ENCODE results near the gene PTPRN2.

DNA sequence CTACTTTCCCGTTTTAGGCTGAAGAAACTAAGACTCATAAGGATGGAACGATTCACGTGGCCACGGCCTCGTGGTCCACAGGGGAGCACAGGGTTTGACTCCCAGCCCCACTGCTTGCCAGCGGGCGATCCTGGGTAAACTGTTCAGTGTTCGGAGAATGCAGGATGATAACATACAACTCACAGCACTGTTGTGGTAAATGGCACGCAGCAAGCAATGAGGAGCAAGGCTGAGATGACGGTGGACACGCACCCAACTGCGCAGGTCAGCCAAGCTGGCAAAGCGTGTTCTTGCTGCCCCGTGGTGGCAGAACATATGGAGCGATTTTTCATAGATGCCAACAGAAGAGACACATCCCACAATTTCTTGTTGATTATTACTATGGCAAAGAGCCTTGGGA, 978.1 kb downstream of the PTPRN2 start:
- no peak for TF ChIP-seq TEAD4 (IDR thresholded peaks at IDR 0.05; ENCODE audit: borderline replicate concordance, insufficient read depth)
- TF ChIP-seq, protein P1, sequence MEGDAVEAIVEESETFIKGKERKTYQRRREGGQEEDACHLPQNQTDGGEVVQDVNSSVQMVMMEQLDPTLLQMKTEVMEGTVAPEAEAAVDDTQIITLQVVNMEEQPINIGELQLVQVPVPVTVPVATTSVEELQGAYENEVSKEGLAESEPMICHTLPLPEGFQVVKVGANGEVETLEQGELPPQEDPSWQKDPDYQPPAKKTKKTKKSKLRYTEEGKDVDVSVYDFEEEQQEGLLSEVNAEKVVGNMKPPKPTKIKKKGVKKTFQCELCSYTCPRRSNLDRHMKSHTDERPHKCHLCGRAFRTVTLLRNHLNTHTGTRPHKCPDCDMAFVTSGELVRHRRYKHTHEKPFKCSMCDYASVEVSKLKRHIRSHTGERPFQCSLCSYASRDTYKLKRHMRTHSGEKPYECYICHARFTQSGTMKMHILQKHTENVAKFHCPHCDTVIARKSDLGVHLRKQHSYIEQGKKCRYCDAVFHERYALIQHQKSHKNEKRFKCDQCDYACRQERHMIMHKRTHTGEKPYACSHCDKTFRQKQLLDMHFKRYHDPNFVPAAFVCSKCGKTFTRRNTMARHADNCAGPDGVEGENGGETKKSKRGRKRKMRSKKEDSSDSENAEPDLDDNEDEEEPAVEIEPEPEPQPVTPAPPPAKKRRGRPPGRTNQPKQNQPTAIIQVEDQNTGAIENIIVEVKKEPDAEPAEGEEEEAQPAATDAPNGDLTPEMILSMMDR (IDR thresholded peaks at IDR 0.05) = no peak
- TF ChIP-seq RAD21 (IDR thresholded peaks at IDR 0.05; ENCODE audit: low read length) = no peak
- TF ChIP-seq CHD2 (IDR thresholded peaks at IDR 0.05; ENCODE audit: low read length, partially characterized antibody) = no peak
- TF ChIP-seq FOSL2 (IDR thresholded peaks at IDR 0.05; ENCODE audit: borderline replicate concordance, low read depth) = no peak
- TF ChIP-seq FOXJ3 (CRISPR knock-in tag; IDR thresholded peaks at IDR 0.05) = no peak
- TF ChIP-seq FOXM1 (IDR thresholded peaks at IDR 0.05; ENCODE audit: low read depth) = no peak
- no peak for TF ChIP-seq SMC3 (IDR thresholded peaks at IDR 0.05; ENCODE audit: low read depth, low read length)
- TF ChIP-seq, protein P2, sequence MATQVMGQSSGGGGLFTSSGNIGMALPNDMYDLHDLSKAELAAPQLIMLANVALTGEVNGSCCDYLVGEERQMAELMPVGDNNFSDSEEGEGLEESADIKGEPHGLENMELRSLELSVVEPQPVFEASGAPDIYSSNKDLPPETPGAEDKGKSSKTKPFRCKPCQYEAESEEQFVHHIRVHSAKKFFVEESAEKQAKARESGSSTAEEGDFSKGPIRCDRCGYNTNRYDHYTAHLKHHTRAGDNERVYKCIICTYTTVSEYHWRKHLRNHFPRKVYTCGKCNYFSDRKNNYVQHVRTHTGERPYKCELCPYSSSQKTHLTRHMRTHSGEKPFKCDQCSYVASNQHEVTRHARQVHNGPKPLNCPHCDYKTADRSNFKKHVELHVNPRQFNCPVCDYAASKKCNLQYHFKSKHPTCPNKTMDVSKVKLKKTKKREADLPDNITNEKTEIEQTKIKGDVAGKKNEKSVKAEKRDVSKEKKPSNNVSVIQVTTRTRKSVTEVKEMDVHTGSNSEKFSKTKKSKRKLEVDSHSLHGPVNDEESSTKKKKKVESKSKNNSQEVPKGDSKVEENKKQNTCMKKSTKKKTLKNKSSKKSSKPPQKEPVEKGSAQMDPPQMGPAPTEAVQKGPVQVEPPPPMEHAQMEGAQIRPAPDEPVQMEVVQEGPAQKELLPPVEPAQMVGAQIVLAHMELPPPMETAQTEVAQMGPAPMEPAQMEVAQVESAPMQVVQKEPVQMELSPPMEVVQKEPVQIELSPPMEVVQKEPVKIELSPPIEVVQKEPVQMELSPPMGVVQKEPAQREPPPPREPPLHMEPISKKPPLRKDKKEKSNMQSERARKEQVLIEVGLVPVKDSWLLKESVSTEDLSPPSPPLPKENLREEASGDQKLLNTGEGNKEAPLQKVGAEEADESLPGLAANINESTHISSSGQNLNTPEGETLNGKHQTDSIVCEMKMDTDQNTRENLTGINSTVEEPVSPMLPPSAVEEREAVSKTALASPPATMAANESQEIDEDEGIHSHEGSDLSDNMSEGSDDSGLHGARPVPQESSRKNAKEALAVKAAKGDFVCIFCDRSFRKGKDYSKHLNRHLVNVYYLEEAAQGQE (IDR thresholded peaks at IDR 0.05; ENCODE audit: low read depth, low read length) = no peak
- no peak for TF ChIP-seq GATA2 (CRISPR knock-in tag; IDR thresholded peaks at IDR 0.05)
- TF ChIP-seq TCF12 (IDR thresholded peaks at IDR 0.05) = no peak
